Uterus (tissue), 2 donors: ENCODE data around the gene SHROOM3.

ENCODE experiments used
- POLR2A ChIP-seq, 2 donors: fragments of 450-650 bp; IDR thresholded peaks; one replicate each; pipeline ENCODE4 v1.6.1; 2016; ENCODE audit warnings: antibody characterized with exemption in 2 of 2, mild to moderate bottlenecking in 1 of 2, moderate library complexity in 1 of 2
- TF ChIP-seq, protein P1 (sequence below), 4 experiments: fragments of 200-600 bp in 2 of 4; fragments of 450-650 bp in 2 of 4; sonication (generic) in 2 of 4; IDR thresholded peaks; one replicate each; pipeline ENCODE4 v1.5.1; 2016 to 2019; ENCODE audit warnings: antibody characterized with exemption in 4 of 4, mild to moderate bottlenecking in 2 of 4, moderate library complexity in 1 of 4

- TF ChIP-seq, protein P1, sequence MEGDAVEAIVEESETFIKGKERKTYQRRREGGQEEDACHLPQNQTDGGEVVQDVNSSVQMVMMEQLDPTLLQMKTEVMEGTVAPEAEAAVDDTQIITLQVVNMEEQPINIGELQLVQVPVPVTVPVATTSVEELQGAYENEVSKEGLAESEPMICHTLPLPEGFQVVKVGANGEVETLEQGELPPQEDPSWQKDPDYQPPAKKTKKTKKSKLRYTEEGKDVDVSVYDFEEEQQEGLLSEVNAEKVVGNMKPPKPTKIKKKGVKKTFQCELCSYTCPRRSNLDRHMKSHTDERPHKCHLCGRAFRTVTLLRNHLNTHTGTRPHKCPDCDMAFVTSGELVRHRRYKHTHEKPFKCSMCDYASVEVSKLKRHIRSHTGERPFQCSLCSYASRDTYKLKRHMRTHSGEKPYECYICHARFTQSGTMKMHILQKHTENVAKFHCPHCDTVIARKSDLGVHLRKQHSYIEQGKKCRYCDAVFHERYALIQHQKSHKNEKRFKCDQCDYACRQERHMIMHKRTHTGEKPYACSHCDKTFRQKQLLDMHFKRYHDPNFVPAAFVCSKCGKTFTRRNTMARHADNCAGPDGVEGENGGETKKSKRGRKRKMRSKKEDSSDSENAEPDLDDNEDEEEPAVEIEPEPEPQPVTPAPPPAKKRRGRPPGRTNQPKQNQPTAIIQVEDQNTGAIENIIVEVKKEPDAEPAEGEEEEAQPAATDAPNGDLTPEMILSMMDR (IDR thresholded peaks at IDR 0.05), result no peak
- TF ChIP-seq POLR2A (IDR thresholded peaks at IDR 0.05), result no peak
Measured at GRCh38 chr4:76571274-76571673, 136.2 kb downstream of the SHROOM3 start.
